Activated T-cell treated with anti-CD3 and anti-CD28 coated beads for 4 hours (primary cell): ENCODE measurements around the gene PLEKHG4B.
"Not testable (repeated sequence)": the region's sequence is repeated elsewhere in the genome, so short reads cannot be mapped to it uniquely, and the experiment has no call there.

Experiments used
- DNase-seq: peaks from one replicate; pipeline ENCODE4 v3.0.0-alpha.2; 2020

The PLEKHG4B gene

GRCh38 chr5:94113-94892 is 2.3 kb downstream of the PLEKHG4B start:
- DNase-seq, result no peak

GRCh38 chr5:95241-95980 is 3.4 kb downstream of the PLEKHG4B start:
- no peak for DNase-seq

GRCh38 chr5:96976-97660 is 5.2 kb downstream of the PLEKHG4B start:
- DNase-seq, result no peak

DNA sequence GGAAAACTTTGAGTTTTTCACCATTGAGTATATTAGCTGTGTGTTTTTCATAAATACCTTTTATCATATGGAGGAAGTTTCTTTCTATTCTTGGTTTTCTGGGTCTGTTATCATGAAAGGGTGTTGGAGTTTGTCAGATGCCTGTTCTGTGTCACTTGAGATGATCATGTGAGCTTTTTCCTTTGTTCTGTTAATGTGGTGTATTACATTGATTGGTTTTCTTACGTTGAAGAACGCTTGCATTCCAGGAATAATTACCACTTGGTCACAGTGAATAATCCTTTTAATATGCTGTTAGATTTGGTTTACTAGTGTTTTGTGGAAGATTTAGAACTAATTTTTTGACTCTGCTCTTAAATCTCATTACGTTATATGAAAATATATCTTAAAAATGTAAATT is 7.8 kb downstream of the PLEKHG4B start:
- no peak for DNase-seq

- no peak for DNase-seq
Observed at GRCh38 chr5:102411-103043, 10.6 kb downstream of the PLEKHG4B start.

GRCh38 chr5:104106-104505 is 12.1 kb downstream of the PLEKHG4B start:
- not testable (repeated sequence) for DNase-seq

GRCh38 chr5:104778-105296 is 12.9 kb downstream of the PLEKHG4B start:
- DNase-seq, result no peak

GRCh38 chr5:105504-106070 is 13.6 kb downstream of the PLEKHG4B start:
- no peak for DNase-seq

GRCh38 chr5:106587-106986 is 14.6 kb downstream of the PLEKHG4B start:
- DNase-seq, result no peak

- DNase-seq, result no peak
Observed at GRCh38 chr5:107526-107925, 15.6 kb downstream of the PLEKHG4B start.

DNA sequence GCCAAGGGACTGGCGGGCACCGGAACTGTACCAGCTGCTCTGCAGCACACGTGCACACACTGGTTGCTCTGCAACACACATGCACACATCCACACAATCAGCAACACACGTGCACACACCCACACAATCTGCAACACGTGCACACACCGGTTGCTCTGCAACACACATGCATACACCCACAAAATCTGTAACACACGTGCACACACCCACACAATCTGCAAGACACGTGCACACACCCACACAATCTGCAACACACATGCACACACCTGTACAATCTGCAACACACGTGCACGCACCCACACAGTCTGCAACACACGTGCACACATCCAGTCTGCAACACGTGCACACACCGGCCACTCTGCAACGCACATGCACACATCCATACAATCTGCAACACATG is 17.9 kb downstream of the PLEKHG4B start:
- DNase-seq, result no peak

GRCh38 chr5:110270-110888 is 18.4 kb downstream of the PLEKHG4B start:
- DNase-seq, result no peak

- DNase-seq, result no peak
Observed at GRCh38 chr5:111171-111570, 19.2 kb downstream of the PLEKHG4B start.

GRCh38 chr5:119486-120097 is 27.6 kb downstream of the PLEKHG4B start:
- no peak for DNase-seq

GRCh38 chr5:121432-121831 is 29.5 kb downstream of the PLEKHG4B start:
- no peak for DNase-seq

- no peak for DNase-seq
Observed at GRCh38 chr5:125815-126214, 33.8 kb downstream of the PLEKHG4B start.

DNA sequence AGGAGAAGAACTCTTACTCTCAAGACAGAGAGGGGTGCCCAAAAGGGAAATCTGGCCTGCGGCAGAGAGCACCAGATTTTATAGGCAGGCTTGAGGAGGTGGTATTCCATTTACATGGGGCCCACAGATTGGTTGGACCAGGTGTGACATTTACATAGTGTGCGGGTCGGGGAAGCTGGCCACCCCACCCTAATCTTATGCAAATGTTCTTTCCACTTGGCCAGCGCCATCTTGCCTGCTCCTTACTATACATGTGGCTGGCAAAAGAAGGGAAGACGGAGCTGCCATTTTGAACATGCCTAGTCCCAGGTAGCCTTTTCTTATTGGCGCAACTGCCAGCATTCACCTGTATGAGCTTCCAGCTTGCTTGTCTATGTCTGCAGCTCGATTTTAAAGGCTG is 34.8 kb downstream of the PLEKHG4B start:
- DNase-seq, result no peak

- DNase-seq, result no peak
Observed at GRCh38 chr5:127886-128285, 35.9 kb downstream of the PLEKHG4B start.

- DNase-seq, result no peak
Observed at GRCh38 chr5:128446-128845, 36.5 kb downstream of the PLEKHG4B start.

- no peak for DNase-seq
Observed at GRCh38 chr5:129148-129547, 37.2 kb downstream of the PLEKHG4B start.

DNA sequence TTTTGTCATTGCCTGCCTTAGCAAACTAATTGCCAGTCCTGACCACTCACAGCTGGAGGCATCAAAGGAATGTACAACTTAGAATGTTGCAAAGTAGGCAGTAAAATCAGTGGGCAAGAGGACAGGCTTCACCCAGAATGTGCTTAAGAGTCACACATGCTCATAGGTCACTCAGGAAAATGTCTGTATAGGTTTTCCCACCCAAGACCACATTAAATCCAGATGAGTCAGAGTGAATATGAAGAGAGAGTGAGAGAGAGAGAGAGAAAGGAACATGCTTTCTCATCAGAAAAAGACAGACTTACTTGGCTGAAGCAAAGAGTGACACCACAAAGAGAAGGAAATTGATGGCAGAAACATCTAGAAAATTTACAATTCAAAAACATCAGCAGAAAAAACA is 37.9 kb downstream of the PLEKHG4B start:
- no peak for DNase-seq

- no peak for DNase-seq
Observed at GRCh38 chr5:130601-131131, 38.7 kb downstream of the PLEKHG4B start.
